Fibroblast of lung (primary cell): ENCODE data around the gene CDK18. TPM values are rescaled to one million over a fixed set of nuclear protein-coding genes. Genes with fewer than 3 reads are reported as not detected.
A peak's percentile ranks its signal among the peaks of the same experiment; 100 is the strongest.

ENCODE experiments used
- DNase-seq, 2 donors: peaks; one replicate each; pipeline versions ENCODE4 v3.0.0 to v3.0.0-alpha.2; 2010; ENCODE audit warnings: low read depth in 2 of 2
- H2AFZ ChIP-seq: 2 replicates; pipeline ENCODE4 v1.5.1; 2012; ENCODE audit warnings: low read length, control low read depth, inconsistent platforms
- H3K27ac ChIP-seq: 2 replicates; pipeline ENCODE4 v1.5.1; 2011; ENCODE audit warnings: low read length, control low read depth; ENCODE audit not compliant: insufficient read depth
- H3K27me3 ChIP-seq: 2 replicates; pipeline ENCODE4 v1.5.1; 2011; ENCODE audit warnings: mild to moderate bottlenecking, low read length; ENCODE audit not compliant: control insufficient read depth, insufficient read depth
- H3K36me3 ChIP-seq: 2 replicates; pipeline ENCODE4 v1.5.1; 2011; ENCODE audit warnings: low read length; ENCODE audit not compliant: control insufficient read depth, insufficient read depth
- H3K4me1 ChIP-seq: 2 replicates; pipeline ENCODE4 v1.5.1; 2011; ENCODE audit warnings: low read length; ENCODE audit not compliant: control insufficient read depth, insufficient read depth; ENCODE audit errors: extremely low read depth
- H3K4me2 ChIP-seq: 2 replicates; pipeline ENCODE4 v1.5.1; 2011; ENCODE audit warnings: low read length, control low read depth; ENCODE audit not compliant: insufficient read depth; ENCODE audit errors: extremely low read depth
- H3K4me3 ChIP-seq, 4 experiments: fragments of 200-600 bp in 1 of 4; sonication (generic) in 1 of 4; replicated peaks in 1 of 4; 2 replicates each; pipeline ENCODE4 v1.5.1; 2011 to 2016; ENCODE audit warnings: low read length in 4 of 4, low read depth in 3 of 4, mild to moderate bottlenecking in 3 of 4, control low read depth in 2 of 4, inconsistent platforms in 1 of 4, mixed read lengths in 1 of 4; ENCODE audit not compliant: insufficient read depth in 1 of 4; ENCODE audit errors: control extremely low read depth in 1 of 4
- H3K79me2 ChIP-seq: 2 replicates; pipeline ENCODE4 v1.5.1; 2012; ENCODE audit warnings: mild to moderate bottlenecking, low read length, inconsistent platforms; ENCODE audit not compliant: control insufficient read depth, insufficient read depth
- H3K9ac ChIP-seq: 2 replicates; pipeline ENCODE4 v1.5.1; 2011; ENCODE audit warnings: mild to moderate bottlenecking, low read length, control low read depth; ENCODE audit not compliant: insufficient read depth
- H3K9me3 ChIP-seq: 2 replicates; pipeline ENCODE4 v1.5.1; 2012; ENCODE audit warnings: low read depth, low read length; ENCODE audit not compliant: control insufficient read depth, insufficient read depth
- H4K20me1 ChIP-seq: 2 replicates; pipeline ENCODE4 v1.5.1; 2011; ENCODE audit warnings: low read length; ENCODE audit not compliant: control insufficient read depth, insufficient read depth; ENCODE audit errors: extremely low read depth
- EZH2 ChIP-seq: IDR thresholded peaks from 2 replicates; pipeline ENCODE4 v1.5.1; 2012; ENCODE audit warnings: low read length, control low read depth, mild to moderate bottlenecking; ENCODE audit errors: missing control alignments
- polyA plus RNA-seq, 2 donors: library from polyadenylated mRNA; depleted of rRNA in 1 of 2; stranded (reverse) in 1 of 2; unstranded in 1 of 2; fragments of >200 nt; gene quantifications; 2 replicates each; pipeline ENCODE4 v1.2.1, GENCODE V29; 2011 to 2012; ENCODE audit warnings: missing spikeins in 1 of 2
- total RNA-seq: library from RNA; depleted of rRNA; stranded (reverse); fragments of >200 nt; gene quantifications from 2 replicates; pipeline ENCODE4 v1.2.1, GENCODE V29; 2014
- TF ChIP-seq, protein P1 (sequence below), 2 donors: IDR thresholded peaks in 1 of 2; conservative IDR thresholded peaks in 1 of 2; 1 replicate in 1 of 2; 2 replicates in 1 of 2; pipeline ENCODE4 v1.5.1; 2011 to 2012; ENCODE audit warnings: low read length in 2 of 2, control low read depth in 1 of 2, inconsistent platforms in 1 of 2, low read depth in 1 of 2, mild to moderate bottlenecking in 1 of 2

Gene CDK18
- total and polyA plus RNA-seq, 2 donors (not counting 1 experiment from before 2014, with no cell fraction given): 0.33 to 2.1 TPM

DNA sequence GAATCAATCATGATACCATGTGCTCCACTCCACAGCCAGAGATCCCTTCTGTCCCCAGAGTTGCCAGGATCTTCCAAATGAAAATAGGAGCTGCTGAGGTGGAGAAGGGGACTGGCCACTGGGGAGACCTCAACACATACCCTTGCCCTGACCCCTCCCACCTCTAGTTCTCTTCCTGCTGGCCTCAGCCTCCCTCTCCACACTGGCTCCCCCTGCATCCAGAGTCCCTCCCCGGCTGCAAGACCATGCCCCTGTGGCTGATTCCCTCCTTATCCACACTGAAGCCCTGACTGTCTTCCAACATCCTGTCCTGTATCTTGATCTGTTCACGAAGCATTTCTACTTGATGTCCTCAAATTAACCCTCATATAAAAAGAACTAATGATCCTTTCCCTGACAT, 21.1 kb upstream of the CDK18 start:
- DNase-seq: no peak

DNA sequence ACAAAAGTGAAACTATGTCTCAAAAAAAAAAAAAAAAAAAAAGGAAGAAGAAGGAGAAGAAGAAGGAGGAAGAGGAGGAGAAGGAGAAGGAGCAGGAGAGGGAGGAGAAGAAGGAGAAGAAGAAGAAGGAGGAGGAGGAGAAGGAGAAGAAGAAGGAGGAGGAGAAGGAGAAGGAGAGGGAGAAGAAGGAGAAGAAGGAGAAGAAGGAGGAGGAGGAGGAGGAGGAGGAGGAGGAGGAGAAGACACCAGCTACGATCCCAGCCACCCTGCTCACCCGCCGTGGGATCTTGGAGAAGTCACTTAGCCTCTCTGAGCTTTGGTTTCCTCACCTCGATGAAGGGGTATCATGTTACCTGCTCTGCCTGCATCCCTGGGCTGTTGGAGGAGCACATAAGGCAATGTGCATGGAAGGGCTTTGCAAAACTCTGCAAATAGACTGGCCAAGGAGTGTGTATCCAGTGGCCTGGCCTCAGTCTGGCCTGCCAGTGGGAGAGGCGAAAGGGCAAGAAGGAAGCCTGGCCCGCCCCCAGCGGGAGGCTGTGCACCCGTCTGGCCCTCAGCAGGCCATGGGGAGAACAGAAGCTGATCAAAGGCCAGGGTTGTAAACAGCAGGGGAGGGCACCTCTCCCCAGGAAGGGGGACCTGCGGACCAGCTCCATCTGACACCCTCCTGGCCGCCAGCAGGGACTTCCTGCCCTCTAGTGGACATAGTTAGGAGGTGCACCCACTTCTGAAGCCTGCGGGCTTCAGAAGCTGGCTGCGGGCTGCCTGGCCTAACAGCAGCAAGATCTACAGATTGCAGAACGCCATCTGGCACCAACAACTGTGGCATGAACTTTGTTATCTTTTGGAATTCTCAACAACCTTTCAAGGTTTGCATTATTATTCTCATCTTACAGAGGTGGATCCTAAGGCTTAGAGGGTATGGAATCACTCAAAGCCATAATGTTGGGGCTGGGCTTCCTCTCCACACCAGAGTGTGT, 19.2 kb upstream of the CDK18 start:
- Histone ChIP-seq H3K79me2 (no peaks in the 10 kb centered on the region), H3K27ac (no peak overlapping the region), H4K20me1 (no peaks in the 10 kb centered on the region), H3K27me3 (peaks cover 25% of the 10 kb centered on the region), H3K36me3 (no peaks in the 10 kb centered on the region), H3K9me3 (no peaks in the 10 kb centered on the region), H3K4me2 (no peak overlapping the region), H3K4me1 (no peaks in the 10 kb centered on the region), H3K4me3 (no peak overlapping the region), H3K9ac (no peak overlapping the region), H2AFZ (no peak overlapping the region)
- peak; percentile 46 to 69 for DNase-seq
- TF ChIP-seq EZH2: no peak
- TF ChIP-seq, protein P1, sequence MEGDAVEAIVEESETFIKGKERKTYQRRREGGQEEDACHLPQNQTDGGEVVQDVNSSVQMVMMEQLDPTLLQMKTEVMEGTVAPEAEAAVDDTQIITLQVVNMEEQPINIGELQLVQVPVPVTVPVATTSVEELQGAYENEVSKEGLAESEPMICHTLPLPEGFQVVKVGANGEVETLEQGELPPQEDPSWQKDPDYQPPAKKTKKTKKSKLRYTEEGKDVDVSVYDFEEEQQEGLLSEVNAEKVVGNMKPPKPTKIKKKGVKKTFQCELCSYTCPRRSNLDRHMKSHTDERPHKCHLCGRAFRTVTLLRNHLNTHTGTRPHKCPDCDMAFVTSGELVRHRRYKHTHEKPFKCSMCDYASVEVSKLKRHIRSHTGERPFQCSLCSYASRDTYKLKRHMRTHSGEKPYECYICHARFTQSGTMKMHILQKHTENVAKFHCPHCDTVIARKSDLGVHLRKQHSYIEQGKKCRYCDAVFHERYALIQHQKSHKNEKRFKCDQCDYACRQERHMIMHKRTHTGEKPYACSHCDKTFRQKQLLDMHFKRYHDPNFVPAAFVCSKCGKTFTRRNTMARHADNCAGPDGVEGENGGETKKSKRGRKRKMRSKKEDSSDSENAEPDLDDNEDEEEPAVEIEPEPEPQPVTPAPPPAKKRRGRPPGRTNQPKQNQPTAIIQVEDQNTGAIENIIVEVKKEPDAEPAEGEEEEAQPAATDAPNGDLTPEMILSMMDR (conservative IDR thresholded peaks at IDR 0.05 in 1 of 2, IDR thresholded peaks at IDR 0.05 in 1 of 2; ENCODE audit: low read depth in 1 of 2, low read length in 2 of 2): peak; percentile 83 to 87

More for the DNA sequence above, 21.1 kb upstream of the CDK18 start:
- peaks cover 22% of the 10 kb centered on the region for H3K27me3 ChIP-seq
- H3K9ac ChIP-seq: no peak overlapping the region
- H3K27ac ChIP-seq: no peak overlapping the region
- H3K36me3 ChIP-seq: no peaks in the 10 kb centered on the region
- no peaks in the 10 kb centered on the region for H3K9me3 ChIP-seq
- TF ChIP-seq, protein P1 (conservative IDR thresholded peaks at IDR 0.05 in 1 of 2, IDR thresholded peaks at IDR 0.05 in 1 of 2; ENCODE audit: low read depth in 1 of 2, low read length in 2 of 2): no peak
- TF ChIP-seq EZH2: peak; percentile 63
- no peaks in the 10 kb centered on the region for H3K4me1 ChIP-seq
- H2AFZ ChIP-seq: no peak overlapping the region
- H3K4me3 ChIP-seq: no peak overlapping the region
- H3K79me2 ChIP-seq: no peaks in the 10 kb centered on the region
- H3K4me2 ChIP-seq: no peak overlapping the region
- H4K20me1 ChIP-seq: no peaks in the 10 kb centered on the region

DNA sequence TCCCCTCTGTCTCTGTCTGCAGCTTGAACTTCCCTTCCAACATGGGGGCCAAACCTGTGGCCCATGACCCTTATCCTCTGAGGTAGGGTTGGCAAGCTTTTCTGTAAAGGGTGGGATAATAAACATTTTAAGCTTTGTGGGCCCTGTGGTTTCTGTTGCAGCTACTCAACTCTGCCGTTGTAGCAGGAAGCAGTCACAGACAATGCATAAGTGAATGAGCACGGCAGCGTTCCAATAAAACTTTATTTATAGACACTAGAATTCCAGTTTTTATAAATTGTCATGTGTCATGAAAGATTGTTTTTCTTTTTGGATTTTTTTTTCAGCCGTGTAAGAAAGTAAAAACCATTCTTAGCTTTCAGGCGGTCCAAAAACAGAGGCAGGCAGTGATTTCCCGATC, 18.2 kb upstream of the CDK18 start:
- TF ChIP-seq, protein P1 (conservative IDR thresholded peaks at IDR 0.05 in 1 of 2, IDR thresholded peaks at IDR 0.05 in 1 of 2; ENCODE audit: low read depth in 1 of 2, low read length in 2 of 2): no peak
- no peak for TF ChIP-seq EZH2
- Histone ChIP-seq H4K20me1 (no peaks in the 10 kb centered on the region), H3K4me3 (no peak overlapping the region), H3K27ac (no peak overlapping the region), H2AFZ (no peak overlapping the region), H3K9me3 (no peaks in the 10 kb centered on the region), H3K27me3 (peaks cover 20% of the 10 kb centered on the region), H3K79me2 (no peaks in the 10 kb centered on the region), H3K4me1 (no peaks in the 10 kb centered on the region), H3K4me2 (no peak overlapping the region), H3K9ac (no peak overlapping the region), H3K36me3 (no peaks in the 10 kb centered on the region)
- DNase-seq: no peak
